HG03571 (cell line): ENCODE data around the gene RPS6KB2.
"Not testable (repeated sequence)": the region's sequence is repeated elsewhere in the genome, so short reads cannot be mapped to it uniquely, and the experiment has no call there.

Source experiments
- ATAC-seq: cut with Tn5 transposase; IDR thresholded peaks from one replicate; pipeline ENCODE4 v1.9.1; 2021; ENCODE audit not compliant: unreplicated experiment

The RPS6KB2 gene

GRCh38 chr11:67427364-67427859 is 882 bp upstream of the RPS6KB2 start:
- ATAC-seq: not testable (repeated sequence)

- ATAC-seq: no peak
Measured at GRCh38 chr11:67429038-67429668, 859 bp downstream of the RPS6KB2 start.

GRCh38 chr11:67429722-67430121 is 1.4 kb downstream of the RPS6KB2 start:
- no peak for ATAC-seq

GRCh38 chr11:67431346-67432249 is 3.3 kb downstream of the RPS6KB2 start:
- no peak for ATAC-seq

DNA sequence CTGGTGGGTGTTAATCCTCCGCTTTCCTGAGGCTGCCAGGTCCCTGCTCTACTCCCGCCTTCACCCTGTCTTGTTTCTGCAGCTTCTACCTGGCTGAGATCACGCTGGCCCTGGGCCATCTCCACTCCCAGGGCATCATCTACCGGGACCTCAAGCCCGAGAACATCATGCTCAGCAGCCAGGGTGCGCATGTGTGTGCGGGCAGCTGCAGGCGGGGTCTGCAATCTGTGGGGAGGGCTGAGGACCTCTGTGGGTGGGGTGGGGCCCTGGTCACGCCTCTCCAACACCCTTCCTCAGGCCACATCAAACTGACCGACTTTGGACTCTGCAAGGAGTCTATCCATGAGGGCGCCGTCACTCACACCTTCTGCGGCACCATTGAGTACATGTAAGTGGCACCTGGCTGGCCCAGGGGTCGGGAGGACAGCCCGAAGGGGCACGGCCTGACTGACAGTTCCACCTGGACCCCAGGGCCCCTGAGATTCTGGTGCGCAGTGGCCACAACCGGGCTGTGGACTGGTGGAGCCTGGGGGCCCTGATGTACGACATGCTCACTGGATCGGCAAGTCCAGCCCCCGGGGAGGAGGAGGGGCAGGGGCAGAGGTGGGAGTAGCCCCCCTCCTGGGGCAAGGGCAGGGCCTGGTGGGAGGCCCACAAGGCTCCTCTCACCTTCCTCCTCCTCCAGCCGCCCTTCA is 4.5 kb downstream of the RPS6KB2 start:
- ATAC-seq: no peak

DNA sequence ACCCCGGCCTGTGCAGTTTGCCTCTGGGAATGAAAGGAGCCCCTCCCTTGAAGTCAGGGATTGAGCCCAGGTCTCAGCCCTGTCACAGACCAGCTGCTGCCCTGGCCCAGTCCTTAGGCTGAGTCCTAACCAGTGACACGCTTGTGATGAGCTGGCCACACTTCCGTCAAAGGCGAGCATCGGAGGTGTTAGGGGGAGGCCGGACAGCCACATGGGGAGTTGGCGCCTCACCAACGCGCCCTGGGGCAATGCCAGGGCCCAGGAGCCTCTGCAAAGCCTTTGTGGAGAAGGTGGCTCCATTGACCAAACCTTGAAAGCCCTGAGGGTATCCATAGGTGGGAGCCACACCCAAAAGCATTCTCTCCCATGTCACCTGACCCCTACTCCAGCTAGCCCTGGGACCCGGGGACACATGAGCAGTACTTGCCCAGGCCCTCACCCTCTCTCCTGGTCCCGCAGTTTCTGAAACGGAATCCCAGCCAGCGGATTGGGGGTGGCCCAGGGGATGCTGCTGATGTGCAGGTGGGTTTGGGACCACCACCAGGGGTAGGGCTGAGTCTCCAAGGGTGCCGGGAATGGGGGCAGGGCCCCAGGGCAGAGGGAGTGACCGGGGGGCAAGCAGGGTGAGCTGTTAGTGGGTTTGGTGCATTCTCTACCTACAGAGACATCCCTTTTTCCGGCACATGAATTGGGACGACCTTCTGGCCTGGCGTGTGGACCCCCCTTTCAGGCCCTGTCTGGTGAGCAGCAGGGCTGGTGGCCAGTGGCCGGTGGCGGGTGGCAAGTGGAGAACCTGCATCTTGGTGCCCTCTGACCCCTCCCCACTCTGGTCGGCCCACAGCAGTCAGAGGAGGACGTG is 5.5 kb downstream of the RPS6KB2 start:
- no peak for ATAC-seq

GRCh38 chr11:67434395-67434881 is 6.1 kb downstream of the RPS6KB2 start:
- ATAC-seq: no peak

DNA sequence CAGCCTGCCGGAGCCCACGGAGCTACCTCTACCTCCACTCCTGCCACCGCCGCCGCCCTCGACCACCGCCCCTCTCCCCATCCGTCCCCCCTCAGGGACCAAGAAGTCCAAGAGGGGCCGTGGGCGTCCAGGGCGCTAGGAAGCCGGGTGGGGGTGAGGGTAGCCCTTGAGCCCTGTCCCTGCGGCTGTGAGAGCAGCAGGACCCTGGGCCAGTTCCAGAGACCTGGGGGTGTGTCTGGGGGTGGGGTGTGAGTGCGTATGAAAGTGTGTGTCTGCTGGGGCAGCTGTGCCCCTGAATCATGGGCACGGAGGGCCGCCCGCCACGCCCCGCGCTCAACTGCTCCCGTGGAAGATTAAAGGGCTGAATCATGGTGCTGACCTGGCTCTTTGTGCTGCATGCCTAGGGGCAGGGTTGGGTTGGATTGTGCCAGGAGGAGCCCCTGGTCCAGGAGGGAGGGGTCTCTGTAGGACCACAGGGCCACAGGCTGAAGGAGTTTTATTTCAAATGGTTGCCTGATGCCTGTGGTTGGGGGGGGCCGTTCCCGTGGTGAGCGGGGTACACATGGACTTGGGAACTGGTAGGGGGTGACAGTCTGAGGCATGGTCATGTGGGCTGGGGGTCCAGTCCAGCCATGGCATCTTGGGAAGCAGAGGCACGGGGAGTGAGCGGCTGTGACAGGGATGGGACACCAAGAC is 6.9 kb downstream of the RPS6KB2 start:
- ATAC-seq: no peak

- ATAC-seq: peak; percentile 2
Measured at GRCh38 chr11:67435727-67436458, 7.6 kb downstream of the RPS6KB2 start.

- peak; percentile 31 for ATAC-seq
Measured at GRCh38 chr11:67436459-67437081, 8.3 kb downstream of the RPS6KB2 start.

DNA sequence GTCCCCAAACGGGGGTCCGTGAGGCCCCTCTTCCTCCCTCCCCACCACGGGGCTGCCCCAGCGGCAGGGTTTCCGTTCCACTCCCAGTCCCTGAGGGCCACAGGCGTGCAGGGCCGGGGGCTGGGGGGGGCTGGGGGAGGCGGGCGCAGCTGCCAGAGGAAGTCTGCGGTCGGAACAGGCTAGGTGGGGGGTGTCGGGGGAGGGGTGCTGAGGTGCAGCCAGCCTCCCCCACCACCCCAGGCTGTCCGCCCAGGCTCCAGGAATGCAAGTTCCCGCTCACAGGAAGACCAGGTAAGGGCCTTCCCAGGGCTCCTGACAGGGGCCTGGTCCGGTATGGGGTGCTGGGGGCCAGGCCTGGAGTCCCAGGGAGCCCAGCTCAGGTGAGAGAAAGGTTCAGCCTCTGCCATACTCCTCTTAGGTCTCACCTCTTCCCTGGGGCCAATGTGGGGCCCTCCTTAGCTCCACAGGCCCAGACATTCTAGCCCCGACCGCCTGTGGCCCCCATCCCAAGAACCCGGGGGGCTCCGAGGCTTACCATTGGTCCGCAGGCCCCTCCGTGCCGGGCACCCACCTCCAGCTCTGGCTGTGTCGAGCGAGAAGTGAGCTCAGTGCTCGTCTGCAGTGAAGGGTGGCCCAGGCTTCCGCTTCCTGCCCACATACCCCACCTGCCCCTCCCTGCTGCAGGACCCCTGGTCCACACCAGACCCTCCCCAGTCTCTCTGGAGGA is 9.0 kb downstream of the RPS6KB2 start, which contains the start of gene PTPRCAP:
Gene PTPRCAP, minus strand, starts transcription at position 601 of the 727 bp plus-strand sequence. Its CDS starts 63 bp downstream, at position 538.
- ATAC-seq: no peak

DNA sequence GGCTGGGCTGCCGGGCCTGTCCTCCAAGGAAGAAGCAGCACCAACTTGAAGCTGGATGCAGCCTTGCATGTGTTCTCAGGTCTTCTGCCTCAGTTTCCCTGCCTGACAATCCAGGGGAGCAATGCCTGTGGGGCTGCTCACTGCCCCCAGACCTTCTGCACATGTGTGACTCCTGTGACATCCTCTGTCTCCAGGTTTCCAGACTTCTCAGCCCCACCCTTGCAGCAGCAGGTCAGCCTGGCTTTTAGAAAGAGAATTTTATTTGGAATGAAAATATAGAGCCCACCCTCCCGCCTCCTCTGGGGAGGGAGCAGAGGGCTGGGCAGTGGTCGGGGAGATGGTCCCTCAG is 9.5 kb downstream of the RPS6KB2 start:
- ATAC-seq: no peak

GRCh38 chr11:67438158-67438902 is 10.0 kb downstream of the RPS6KB2 start:
- ATAC-seq: no peak

DNA sequence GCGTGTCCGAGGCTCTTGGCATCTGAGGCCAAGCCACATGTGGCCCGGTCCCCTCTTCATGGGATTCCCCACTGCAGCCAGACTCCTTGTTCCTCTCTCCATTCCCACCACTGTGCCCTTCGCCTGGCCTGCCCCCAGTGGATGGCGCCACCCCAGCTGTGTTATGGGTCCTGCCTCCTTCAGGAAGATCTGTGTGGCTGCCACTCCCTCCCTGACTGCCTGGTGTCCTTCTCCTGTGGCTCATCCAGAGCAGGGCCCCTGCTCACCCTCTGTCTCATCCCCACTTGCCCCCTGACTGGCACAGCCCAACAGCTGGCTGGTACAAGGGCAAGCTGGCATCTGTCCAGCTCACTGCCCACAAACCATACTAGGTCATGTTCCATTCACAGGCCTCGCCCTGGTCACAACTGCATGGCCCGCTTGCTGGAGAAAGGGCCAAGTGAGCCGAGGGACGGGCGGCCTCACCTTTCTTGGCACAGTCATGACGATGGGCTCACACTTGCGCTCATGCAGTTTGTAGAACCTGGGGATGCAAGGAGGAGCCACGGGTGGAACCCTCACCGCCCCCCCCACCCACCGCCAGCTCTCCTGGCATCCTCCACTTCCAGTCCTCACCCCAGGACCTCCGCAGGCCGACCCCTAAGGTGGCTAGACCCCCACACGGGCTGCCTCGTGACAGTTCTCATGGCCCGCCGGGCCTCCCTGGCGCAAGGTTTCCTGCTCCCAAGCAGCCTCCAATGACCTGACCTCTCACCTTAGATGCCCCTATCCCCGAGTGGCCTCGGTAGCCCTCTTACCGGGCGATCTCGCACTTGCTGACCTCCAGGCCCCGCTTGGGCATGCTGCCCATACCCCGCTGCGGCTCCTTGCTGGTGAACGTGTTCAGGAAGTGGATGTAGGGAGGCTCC is 11.3 kb downstream of the RPS6KB2 start:
- ATAC-seq: no peak

GRCh38 chr11:67440229-67441097 is 12.2 kb downstream of the RPS6KB2 start:
- no peak for ATAC-seq
